Stimulated activated naive CD8-positive, alpha-beta T cell treated with anti-CD3 and anti-CD28 coated beads, Interleukin-15, Interleukin-2, amounts not matched to agents 100 ng/mL and 50 ng/mL, for 24 hours (primary cell): ENCODE results near the gene NLRP11.

Experiments used
- H3K27ac Mint-ChIP-seq: one replicate; pipeline ENCODE4 v1.8.0; 2021; ENCODE audit warnings: mild to moderate bottlenecking, mixed read lengths
- H3K27me3 Mint-ChIP-seq: one replicate; pipeline ENCODE4 v1.8.0; 2021; ENCODE audit warnings: mixed read lengths
- H3K36me3 Mint-ChIP-seq: one replicate; pipeline ENCODE4 v1.8.0; 2021; ENCODE audit warnings: low read depth, mixed read lengths
- H3K4me1 Mint-ChIP-seq: one replicate; pipeline ENCODE4 v1.8.0; 2021; ENCODE audit warnings: low read depth, mixed read lengths
- H3K4me3 Mint-ChIP-seq: one replicate; pipeline ENCODE4 v1.8.0; 2021; ENCODE audit warnings: mild to moderate bottlenecking, mixed read lengths
- H3K9me3 Mint-ChIP-seq: one replicate; pipeline ENCODE4 v1.8.0; 2021; ENCODE audit warnings: mixed read lengths

The NLRP11 gene

GRCh38 chr19:55831846-55832245, at the start of gene NLRP11:
Gene NLRP11 (minus strand): TSS chr19:55831999. CDS start chr19:55818174, 13,825 bp downstream.
- no peaks in the 10 kb centered on the region for H3K4me1 Mint-ChIP-seq
- H3K4me3 Mint-ChIP-seq, result no peak within 1 kb of the TSS
- no peak within 1 kb of the TSS for H3K27ac Mint-ChIP-seq
- peaks cover 4% of the 10 kb centered on the region for H3K9me3 Mint-ChIP-seq
- no peaks in the 10 kb centered on the region for H3K27me3 Mint-ChIP-seq
- no peaks in the 10 kb centered on the region for H3K36me3 Mint-ChIP-seq

DNA sequence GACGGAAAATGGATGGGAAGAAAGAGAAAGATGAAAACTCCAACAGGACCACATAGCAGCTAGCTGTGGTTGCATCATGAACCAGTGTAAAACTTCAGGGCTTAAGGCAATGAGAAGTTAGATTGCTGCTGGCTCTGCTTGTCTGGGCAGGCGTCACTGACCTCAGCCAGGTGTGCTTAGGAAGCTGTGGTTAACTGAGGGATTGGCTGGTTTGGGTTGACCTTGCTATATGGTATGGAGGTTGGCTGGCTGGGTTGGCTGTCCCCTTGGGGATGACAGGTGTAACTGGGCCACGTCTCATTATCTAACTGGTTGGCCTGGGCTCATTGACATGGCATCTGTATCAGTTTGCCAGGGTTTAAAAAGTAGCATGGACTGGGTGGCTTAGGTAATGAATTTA, 45.4 kb upstream of the NLRP11 start:
- H3K4me1 Mint-ChIP-seq, result no peaks in the 10 kb centered on the region
- H3K36me3 Mint-ChIP-seq, result no peaks in the 10 kb centered on the region
- no peaks in the 10 kb centered on the region for H3K27me3 Mint-ChIP-seq
- peaks cover 27% of the 10 kb centered on the region for H3K9me3 Mint-ChIP-seq
- no peak overlapping the region for H3K4me3 Mint-ChIP-seq
- H3K27ac Mint-ChIP-seq, result no peak overlapping the region

DNA sequence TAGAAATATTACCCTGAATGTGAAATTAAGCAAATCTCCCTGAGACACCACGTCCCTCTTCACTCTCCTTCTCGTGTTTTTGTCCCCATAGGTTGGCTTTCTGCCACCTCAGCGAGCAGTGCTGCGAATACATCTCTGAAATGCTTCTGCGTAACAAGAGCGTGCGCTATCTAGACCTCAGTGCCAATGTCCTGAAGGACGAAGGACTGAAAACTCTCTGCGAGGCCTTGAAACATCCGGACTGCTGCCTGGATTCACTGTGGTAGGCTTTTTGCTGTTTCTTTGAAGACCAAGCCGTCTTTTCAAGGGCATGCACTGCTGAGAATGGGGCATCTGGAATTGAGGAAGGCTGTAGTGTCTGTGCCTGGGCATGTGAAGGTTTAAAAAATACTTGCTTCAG, 38.9 kb upstream of the NLRP11 start:
- Mint-ChIP-seq H3K36me3 (no peaks in the 10 kb centered on the region), H3K4me3 (no peak overlapping the region), H3K27ac (no peak overlapping the region), H3K9me3 (peaks cover 10% of the 10 kb centered on the region), H3K4me1 (no peaks in the 10 kb centered on the region), H3K27me3 (no peaks in the 10 kb centered on the region)

GRCh38 chr19:55867101-55867500, 35.3 kb upstream of the NLRP11 start:
- no peak overlapping the region for H3K4me3 Mint-ChIP-seq
- H3K27ac Mint-ChIP-seq, result no peak overlapping the region
- H3K4me1 Mint-ChIP-seq, result no peaks in the 10 kb centered on the region
- H3K27me3 Mint-ChIP-seq, result no peaks in the 10 kb centered on the region
- H3K36me3 Mint-ChIP-seq, result no peaks in the 10 kb centered on the region
- H3K9me3 Mint-ChIP-seq, result peaks cover 13% of the 10 kb centered on the region

DNA sequence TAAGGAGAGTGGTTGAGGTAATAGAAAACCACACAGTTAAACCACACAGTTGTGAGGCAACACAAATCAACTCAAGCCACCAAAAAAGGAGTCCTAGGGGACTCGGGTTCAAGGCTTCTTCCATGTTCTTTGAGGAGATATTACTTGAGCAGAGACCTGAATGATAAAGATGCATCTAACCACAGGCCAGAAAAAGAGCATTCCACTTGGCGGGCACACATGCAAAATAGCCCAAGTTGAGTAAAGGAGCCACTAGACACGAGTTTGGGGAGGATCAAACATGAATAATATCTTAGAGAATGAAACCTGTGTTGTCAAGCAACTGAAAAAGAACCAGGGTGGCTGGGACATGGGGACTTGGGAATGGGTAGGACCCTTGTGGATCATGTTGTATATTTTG, 34.7 kb upstream of the NLRP11 start:
- Mint-ChIP-seq H3K36me3 (no peaks in the 10 kb centered on the region), H3K4me1 (no peaks in the 10 kb centered on the region), H3K4me3 (no peak overlapping the region), H3K9me3 (peaks cover 13% of the 10 kb centered on the region), H3K27me3 (no peaks in the 10 kb centered on the region), H3K27ac (no peak overlapping the region)

- Mint-ChIP-seq H3K36me3 (no peaks in the 10 kb centered on the region), H3K9me3 (peaks cover 3% of the 10 kb centered on the region), H3K27me3 (no peaks in the 10 kb centered on the region), H3K4me1 (no peaks in the 10 kb centered on the region), H3K27ac (no peak overlapping the region), H3K4me3 (no peak overlapping the region)
Measured at GRCh38 chr19:55858969-55859368, 27.2 kb upstream of the NLRP11 start.

DNA sequence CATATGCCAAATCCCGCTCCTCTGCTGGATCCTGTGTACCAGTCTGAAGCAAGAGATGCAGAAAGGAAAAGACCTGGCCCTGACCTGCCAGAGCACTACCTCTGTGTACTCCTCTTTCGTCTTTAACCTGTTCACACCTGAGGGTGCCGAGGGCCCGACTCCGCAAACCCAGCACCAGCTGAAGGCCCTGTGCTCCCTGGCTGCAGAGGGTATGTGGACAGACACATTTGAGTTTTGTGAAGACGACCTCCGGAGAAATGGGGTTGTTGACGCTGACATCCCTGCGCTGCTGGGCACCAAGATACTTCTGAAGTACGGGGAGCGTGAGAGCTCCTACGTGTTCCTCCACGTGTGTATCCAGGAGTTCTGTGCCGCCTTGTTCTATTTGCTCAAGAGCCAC, 26.6 kb upstream of the NLRP11 start:
- Mint-ChIP-seq H3K4me3 (no peak overlapping the region), H3K4me1 (no peaks in the 10 kb centered on the region), H3K27ac (no peak overlapping the region), H3K27me3 (no peaks in the 10 kb centered on the region), H3K36me3 (no peaks in the 10 kb centered on the region), H3K9me3 (peaks cover 3% of the 10 kb centered on the region)

DNA sequence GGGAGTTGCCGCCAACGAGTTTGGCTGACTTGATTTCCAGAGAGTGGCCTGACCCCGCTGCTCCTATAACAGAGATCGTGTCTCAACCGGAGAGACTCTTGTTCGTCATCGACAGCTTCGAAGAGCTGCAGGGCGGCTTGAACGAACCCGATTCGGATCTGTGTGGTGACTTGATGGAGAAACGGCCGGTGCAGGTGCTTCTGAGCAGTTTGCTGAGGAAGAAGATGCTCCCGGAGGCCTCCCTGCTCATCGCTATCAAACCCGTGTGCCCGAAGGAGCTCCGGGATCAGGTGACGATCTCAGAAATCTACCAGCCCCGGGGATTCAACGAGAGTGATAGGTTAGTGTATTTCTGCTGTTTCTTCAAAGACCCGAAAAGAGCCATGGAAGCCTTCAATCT, 26.2 kb upstream of the NLRP11 start:
- H3K4me3 Mint-ChIP-seq, result no peak overlapping the region
- H3K9me3 Mint-ChIP-seq, result no peaks in the 10 kb centered on the region
- no peaks in the 10 kb centered on the region for H3K36me3 Mint-ChIP-seq
- no peaks in the 10 kb centered on the region for H3K4me1 Mint-ChIP-seq
- no peak overlapping the region for H3K27ac Mint-ChIP-seq
- H3K27me3 Mint-ChIP-seq, result no peaks in the 10 kb centered on the region

GRCh38 chr19:55857149-55857548, 25.4 kb upstream of the NLRP11 start:
- no peaks in the 10 kb centered on the region for H3K4me1 Mint-ChIP-seq
- H3K9me3 Mint-ChIP-seq, result no peaks in the 10 kb centered on the region
- H3K4me3 Mint-ChIP-seq, result no peak overlapping the region
- no peaks in the 10 kb centered on the region for H3K36me3 Mint-ChIP-seq
- H3K27me3 Mint-ChIP-seq, result no peaks in the 10 kb centered on the region
- no peak overlapping the region for H3K27ac Mint-ChIP-seq

DNA sequence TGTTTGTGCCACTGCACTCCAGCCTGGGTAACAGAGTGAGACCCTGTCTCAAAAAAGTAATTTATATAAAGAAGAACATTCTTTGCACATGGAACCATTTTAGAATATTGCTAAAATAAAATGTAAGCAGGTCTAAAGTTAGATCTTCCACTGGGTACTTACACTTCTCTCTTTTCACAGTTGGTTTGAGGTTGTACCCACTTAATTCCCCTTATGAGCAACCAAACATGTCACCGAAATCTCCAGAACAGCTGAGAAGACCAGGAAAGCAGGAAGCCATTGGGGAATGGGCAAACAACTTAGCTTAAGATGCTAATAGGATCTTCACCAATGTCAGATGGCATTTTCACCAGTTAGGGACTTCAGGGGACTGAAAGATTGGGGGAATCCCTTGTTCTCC, 23.4 kb upstream of the NLRP11 start:
- Mint-ChIP-seq H3K27me3 (no peaks in the 10 kb centered on the region), H3K4me3 (no peak overlapping the region), H3K4me1 (no peaks in the 10 kb centered on the region), H3K9me3 (peaks cover 6% of the 10 kb centered on the region), H3K27ac (no peak overlapping the region), H3K36me3 (peaks cover 4% of the 10 kb centered on the region)

GRCh38 chr19:55838906-55839305, 7.1 kb upstream of the NLRP11 start:
- no peak overlapping the region for H3K27ac Mint-ChIP-seq
- peaks cover 19% of the 10 kb centered on the region for H3K9me3 Mint-ChIP-seq
- no peaks in the 10 kb centered on the region for H3K27me3 Mint-ChIP-seq
- no peaks in the 10 kb centered on the region for H3K4me1 Mint-ChIP-seq
- H3K4me3 Mint-ChIP-seq, result no peak overlapping the region
- peaks cover 3% of the 10 kb centered on the region for H3K36me3 Mint-ChIP-seq

- Mint-ChIP-seq H3K4me1 (no peaks in the 10 kb centered on the region), H3K4me3 (no peak overlapping the region), H3K36me3 (no peaks in the 10 kb centered on the region), H3K27me3 (no peaks in the 10 kb centered on the region), H3K9me3 (peaks cover 16% of the 10 kb centered on the region), H3K27ac (no peak overlapping the region)
Measured at GRCh38 chr19:55838251-55838650, 6.5 kb upstream of the NLRP11 start.

GRCh38 chr19:55836340-55836739, 4.5 kb upstream of the NLRP11 start, which contains the start of gene NLRP4:
Gene NLRP4 (plus strand): TSS chr19:55836540. CDS start chr19:55852081, 15,541 bp downstream.
- no peak within 1 kb of the TSS for H3K4me3 Mint-ChIP-seq
- peaks cover 6% of the 10 kb centered on the region for H3K9me3 Mint-ChIP-seq
- H3K27me3 Mint-ChIP-seq, result no peaks in the 10 kb centered on the region
- no peaks in the 10 kb centered on the region for H3K36me3 Mint-ChIP-seq
- H3K4me1 Mint-ChIP-seq, result no peaks in the 10 kb centered on the region
- no peak within 1 kb of the TSS for H3K27ac Mint-ChIP-seq

DNA sequence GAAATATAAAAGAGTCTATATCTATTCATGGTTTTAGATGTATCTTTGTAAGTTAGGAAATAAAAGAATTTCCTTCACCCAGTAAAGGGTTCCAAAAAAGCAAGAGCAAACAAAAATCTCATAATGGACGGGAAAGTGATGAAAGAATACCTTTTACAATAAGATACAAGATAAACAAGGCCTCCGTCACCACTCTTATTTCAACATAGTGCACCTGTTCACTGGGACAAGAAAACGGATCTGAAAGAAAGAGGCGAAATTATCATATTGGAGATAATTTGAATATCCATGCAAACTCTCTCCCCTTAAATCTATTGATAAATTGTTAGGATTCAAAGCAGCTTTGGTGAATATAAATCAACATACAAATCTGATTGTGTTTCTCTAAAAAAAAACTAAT, 877 bp upstream of the NLRP11 start:
- Mint-ChIP-seq H3K36me3 (no peaks in the 10 kb centered on the region), H3K27ac (no peak overlapping the region), H3K9me3 (peaks cover 6% of the 10 kb centered on the region), H3K4me1 (no peaks in the 10 kb centered on the region), H3K27me3 (no peaks in the 10 kb centered on the region), H3K4me3 (no peak overlapping the region)

- Mint-ChIP-seq H3K36me3 (no peaks in the 10 kb centered on the region), H3K9me3 (no peaks in the 10 kb centered on the region), H3K4me3 (no peak overlapping the region), H3K4me1 (no peaks in the 10 kb centered on the region), H3K27ac (no peak overlapping the region), H3K27me3 (no peaks in the 10 kb centered on the region)
Measured at GRCh38 chr19:55830656-55831055, 1.1 kb downstream of the NLRP11 start.

DNA sequence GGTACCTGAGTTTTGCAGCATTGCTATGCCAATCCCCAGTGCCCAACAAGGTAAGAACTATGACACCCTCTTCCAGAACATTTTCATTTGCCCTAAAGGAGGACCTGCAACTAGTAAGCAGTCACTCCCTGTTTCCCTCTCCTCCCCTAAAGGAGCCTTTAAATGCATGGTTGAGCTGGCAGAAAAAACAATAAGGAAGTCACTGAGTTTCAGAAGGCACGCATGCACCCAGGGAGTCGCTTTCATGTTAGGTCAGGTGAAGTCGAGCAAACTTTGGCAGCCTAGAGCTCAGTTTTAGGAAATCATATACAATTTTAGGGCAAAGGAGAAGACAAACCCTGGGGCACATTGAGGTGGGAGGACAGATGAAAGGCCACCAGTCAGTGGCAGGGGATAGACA, 11.8 kb downstream of the NLRP11 start:
- no peaks in the 10 kb centered on the region for H3K36me3 Mint-ChIP-seq
- H3K4me1 Mint-ChIP-seq, result no peaks in the 10 kb centered on the region
- H3K4me3 Mint-ChIP-seq, result no peak overlapping the region
- no peaks in the 10 kb centered on the region for H3K9me3 Mint-ChIP-seq
- H3K27ac Mint-ChIP-seq, result no peak overlapping the region
- H3K27me3 Mint-ChIP-seq, result no peaks in the 10 kb centered on the region
